Measurements from ENCODE around the gene SLFN5. TPM values are rescaled to one million over a fixed set of nuclear protein-coding genes. Genes with fewer than 3 reads are reported as not detected.
A peak's percentile ranks its signal among the peaks of the same experiment; 100 is the strongest.
"Not testable (repeated sequence)": the region's sequence is repeated elsewhere in the genome, so short reads cannot be mapped to it uniquely, and the experiment has no call there.

The SLFN5 gene
- total RNA-seq, 1 experiment from 2014 or later = 37.0 TPM

DNA sequence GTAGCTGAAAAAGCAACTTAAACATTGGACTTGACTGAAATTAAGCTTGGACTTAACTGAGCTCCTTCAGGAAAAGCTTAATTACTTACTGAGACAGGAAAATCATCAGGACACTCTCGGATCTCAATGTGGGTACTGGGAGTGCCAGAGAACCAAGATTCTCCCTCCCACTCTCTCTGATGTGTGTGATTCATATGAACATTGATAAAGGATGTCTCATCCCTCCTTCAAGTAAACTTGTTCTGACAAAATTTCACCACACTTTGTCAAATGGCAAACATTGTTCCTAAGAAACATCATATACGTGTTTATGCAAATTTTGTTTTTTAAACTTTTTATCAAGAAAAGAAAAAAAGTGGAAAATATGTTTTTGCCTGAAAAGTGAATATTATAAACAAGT lies 4.1 kb upstream of the SLFN5 start:
- DNase-seq (ENCODE audit: low read depth, low spot score) = no peak
- in situ Hi-C loops (cut with HindIII; ENCODE audit: low pct_unique_long_range_greater_than_20kb, low sequenced_read_pairs) = no loop called here

GRCh38 chr17:35239823-35240222 lies 3.0 kb upstream of the SLFN5 start:
- no peak for DNase-seq (ENCODE audit: low read depth, low spot score)
- in situ Hi-C loops (cut with HindIII; ENCODE audit: low pct_unique_long_range_greater_than_20kb, low sequenced_read_pairs) = no loop called here

GRCh38 chr17:35240861-35241260 lies 2.0 kb upstream of the SLFN5 start:
- in situ Hi-C loops (cut with HindIII; ENCODE audit: low pct_unique_long_range_greater_than_20kb, low sequenced_read_pairs) = no loop called here
- DNase-seq (ENCODE audit: low read depth, low spot score) = no peak

GRCh38 chr17:35241520-35241919 lies 1.4 kb upstream of the SLFN5 start:
- in situ Hi-C loops (cut with HindIII; ENCODE audit: low pct_unique_long_range_greater_than_20kb, low sequenced_read_pairs) = no loop called here
- DNase-seq (ENCODE audit: low read depth, low spot score) = no peak

GRCh38 chr17:35242158-35242804 lies 591 bp upstream of the SLFN5 start:
- DNase-seq (ENCODE audit: low read depth, low spot score) = peak; percentile 47
- in situ Hi-C loops (cut with HindIII; ENCODE audit: low pct_unique_long_range_greater_than_20kb, low sequenced_read_pairs) = no loop called here

DNA sequence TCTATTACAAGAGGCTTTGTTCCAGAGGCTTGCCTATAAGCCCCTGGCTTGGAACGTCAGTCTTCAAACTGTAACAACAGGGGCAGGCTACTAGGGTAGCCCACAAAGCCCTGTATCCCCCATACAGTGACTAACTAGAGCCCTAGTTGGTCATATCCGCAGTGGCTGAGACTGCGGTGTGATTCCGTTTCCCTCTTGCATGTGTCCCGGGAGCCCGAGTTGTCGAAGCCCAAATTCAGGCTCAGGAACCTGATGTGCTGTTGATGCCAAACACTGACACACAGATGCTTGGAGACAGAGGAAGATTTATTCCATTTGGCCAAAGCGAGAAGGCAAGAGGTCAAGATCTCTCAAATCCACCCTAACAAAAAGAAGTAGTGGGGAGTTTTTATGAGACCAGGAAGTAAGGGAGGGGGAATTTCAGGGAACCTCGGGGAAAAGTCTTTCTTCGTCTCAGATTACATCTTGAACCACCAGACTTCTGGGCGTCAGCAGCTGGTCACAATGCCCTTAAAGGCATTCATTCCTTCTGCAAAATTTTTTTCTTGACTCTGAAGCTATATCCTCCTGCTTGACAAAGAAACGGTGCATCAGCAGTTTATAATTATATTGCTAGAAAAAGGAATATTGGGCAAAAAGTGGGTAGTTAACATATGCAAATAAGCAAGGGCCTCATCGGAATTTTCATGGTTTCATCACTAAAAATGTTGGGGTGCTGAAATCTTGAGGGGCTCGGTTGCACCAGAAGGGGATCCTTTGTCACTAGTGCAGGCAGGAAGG lies 879 bp downstream of the SLFN5 start:
- peak; percentile 47 for DNase-seq (ENCODE audit: low read depth, low spot score)
- in situ Hi-C loops (cut with HindIII; ENCODE audit: low pct_unique_long_range_greater_than_20kb, low sequenced_read_pairs) = no loop called here

DNA sequence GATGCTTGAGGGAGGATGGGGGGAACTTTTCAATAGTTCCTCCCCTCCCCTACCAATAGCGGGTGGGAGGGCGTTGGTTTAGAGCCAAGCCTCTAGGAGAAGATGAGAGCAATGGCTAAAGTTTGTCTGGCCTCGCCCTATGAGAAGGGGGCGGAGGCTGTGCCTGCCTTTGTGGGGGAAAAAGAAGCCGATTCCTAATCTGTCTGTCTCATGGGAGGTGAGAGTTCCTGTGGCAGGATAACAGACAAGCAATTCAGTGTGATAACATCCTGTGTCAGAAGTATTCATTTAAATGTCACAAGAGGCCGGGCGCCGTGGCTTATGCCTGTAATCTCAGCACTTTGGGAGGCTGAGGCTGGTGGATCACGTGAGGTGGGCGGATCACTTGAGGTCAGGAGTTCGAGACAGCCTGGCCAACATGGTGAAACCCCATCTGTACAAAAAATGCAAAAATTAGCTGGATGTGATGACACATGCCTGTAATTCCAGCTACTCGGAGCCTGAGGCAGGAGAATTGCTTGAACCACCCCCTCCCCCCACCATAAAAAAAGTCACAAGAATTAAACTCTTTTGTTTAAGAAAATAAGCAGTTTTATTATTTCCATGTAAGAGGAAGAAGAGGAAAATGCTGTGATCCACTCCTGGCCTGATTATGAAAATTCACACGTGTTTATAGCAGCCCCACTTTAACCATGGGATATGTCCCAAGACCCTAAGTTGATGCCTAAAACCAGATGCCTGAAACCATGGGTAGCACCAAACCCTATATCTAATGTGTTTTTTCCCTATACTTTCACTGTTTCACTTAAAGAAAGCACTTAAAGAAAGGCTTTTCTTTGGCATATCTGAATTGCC lies 1.7 kb downstream of the SLFN5 start:
- in situ Hi-C loops (cut with HindIII; ENCODE audit: low pct_unique_long_range_greater_than_20kb, low sequenced_read_pairs) = no loop called here
- peak; percentile 99 for DNase-seq (ENCODE audit: low read depth, low spot score)

DNA sequence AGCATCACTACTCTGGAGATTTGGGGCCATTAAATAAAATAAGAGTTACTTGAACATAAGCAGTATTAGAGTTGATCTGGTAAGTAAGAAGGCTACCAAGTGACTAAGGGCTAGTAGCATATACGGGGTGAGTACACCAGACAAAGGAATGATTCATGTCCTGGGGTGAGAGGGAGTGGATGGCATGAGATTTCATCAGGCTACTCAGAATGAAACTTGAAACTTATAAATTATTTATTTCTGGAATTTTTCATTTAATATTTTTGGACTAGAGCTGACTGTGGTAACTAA lies 2.3 kb downstream of the SLFN5 start:
- in situ Hi-C loops (cut with HindIII; ENCODE audit: low pct_unique_long_range_greater_than_20kb, low sequenced_read_pairs) = no loop called here
- DNase-seq (ENCODE audit: low read depth, low spot score) = peak; percentile 80

DNA sequence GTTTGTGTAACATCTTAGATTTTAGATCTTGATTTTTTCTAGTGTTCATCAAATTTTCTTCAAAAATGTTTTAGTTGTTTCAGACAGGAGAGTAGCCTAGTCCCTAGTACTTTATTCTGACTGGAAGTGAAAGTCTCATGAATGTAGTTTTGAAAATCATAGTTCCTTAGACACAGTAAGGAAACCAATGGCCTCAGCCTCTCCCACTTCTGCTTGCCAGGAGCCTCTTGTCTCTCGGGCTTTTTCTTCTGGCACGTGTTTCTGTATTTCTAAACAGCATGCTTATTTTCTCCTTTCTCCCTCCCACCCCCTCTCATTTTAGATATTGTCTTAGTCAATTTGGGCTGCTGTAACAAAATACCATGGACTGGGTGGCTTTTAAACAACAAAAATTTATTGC lies 9.8 kb downstream of the SLFN5 start:
- no peak for DNase-seq (ENCODE audit: low read depth, low spot score)
- in situ Hi-C loops (cut with HindIII; ENCODE audit: low pct_unique_long_range_greater_than_20kb, low sequenced_read_pairs) = no loop called here

- in situ Hi-C loops (cut with HindIII; ENCODE audit: low pct_unique_long_range_greater_than_20kb, low sequenced_read_pairs) = no loop called here
- DNase-seq (ENCODE audit: low read depth, low spot score) = peak; percentile 22
These were observed 11.4 kb downstream of the SLFN5 start for GRCh38 chr17:35254107-35254773.

DNA sequence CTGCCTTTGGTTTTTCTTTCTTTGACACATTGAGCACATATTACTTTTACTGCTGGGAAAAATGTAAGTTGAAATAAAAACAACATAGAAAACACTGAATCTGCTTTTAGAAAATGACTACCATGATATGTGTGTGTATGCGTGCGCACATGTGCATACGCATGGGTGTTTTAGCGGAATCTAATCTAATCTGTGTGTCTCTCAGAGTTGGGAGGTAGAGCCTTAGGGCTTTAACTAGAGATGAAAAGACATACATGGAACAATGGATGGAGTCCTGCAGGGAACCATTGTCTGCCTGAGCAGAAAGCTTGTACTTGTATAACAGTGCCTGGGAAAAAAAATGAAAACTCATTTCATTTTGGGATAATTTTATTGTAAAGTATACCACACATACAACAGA lies 12.4 kb downstream of the SLFN5 start:
- no peak for DNase-seq (ENCODE audit: low read depth, low spot score)

DNA sequence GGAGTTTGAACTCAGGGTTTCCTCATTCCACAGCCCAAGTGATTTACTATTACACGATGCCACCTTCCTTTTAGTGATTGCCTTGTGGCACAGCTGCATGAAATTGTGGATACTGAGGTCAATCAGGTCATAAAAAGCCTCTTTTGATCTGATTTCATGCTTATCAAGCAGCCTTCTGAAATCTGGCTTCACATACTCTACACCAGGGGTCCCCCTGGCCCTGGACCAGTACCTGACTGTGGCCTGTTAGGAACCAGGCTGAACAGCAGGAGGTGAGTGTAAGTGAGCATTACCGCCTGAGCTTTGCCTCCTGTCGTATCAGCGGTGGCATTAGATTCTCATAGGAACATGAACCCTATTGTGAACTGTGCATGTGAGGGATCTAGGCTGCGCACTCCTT lies 13.8 kb downstream of the SLFN5 start:
- in situ Hi-C loops (cut with HindIII; ENCODE audit: low pct_unique_long_range_greater_than_20kb, low sequenced_read_pairs) = no loop called here
- DNase-seq (ENCODE audit: low read depth, low spot score) = no peak

More for the DNA sequence above, 12.4 kb downstream of the SLFN5 start:
- in situ Hi-C loops (cut with HindIII; ENCODE audit: low pct_unique_long_range_greater_than_20kb, low sequenced_read_pairs) = no loop called here

DNA sequence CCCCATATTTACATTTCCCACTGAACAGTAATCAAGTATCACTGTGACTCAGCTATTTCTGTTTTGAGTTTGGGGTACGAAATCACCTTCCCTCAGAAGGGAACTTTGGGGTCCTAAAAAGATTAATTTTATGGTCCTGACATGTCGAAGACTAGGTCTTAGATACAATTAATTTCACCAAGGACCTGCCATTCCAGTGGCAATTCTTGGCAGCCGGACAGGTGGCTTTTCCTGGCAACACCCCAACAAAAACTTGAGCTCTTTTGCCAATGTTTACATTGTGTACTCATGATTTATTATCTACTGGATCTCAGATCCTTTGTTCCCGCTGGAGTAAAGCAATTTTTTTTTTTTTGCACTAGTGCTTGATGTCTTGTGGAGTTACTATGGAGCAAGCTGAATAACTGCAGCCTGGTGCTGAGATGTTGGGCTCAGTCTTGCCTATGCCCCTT lies 14.4 kb downstream of the SLFN5 start:
- in situ Hi-C loops (cut with HindIII; ENCODE audit: low pct_unique_long_range_greater_than_20kb, low sequenced_read_pairs) = no loop called here
- DNase-seq (ENCODE audit: low read depth, low spot score) = no peak

DNA sequence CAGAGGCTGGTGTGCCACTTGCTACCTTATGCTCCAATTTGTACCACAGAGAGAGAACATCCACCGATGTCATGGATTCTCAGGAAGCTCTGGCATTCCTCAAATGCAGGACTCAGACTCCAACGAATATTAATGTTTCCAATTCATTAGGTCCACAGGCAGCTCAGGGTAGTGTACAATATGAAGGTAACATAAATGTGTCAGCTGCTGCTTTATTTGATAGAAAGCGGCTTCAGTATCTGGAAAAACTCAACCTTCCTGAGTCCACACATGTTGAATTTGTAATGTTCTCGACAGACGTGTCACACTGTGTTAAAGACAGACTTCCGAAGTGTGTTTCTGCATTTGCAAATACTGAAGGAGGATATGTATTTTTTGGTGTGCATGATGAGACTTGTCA lies 16.1 kb downstream of the SLFN5 start:
- DNase-seq (ENCODE audit: low read depth, low spot score) = no peak
- in situ Hi-C loops (cut with HindIII; ENCODE audit: low pct_unique_long_range_greater_than_20kb, low sequenced_read_pairs) = no loop called here

DNA sequence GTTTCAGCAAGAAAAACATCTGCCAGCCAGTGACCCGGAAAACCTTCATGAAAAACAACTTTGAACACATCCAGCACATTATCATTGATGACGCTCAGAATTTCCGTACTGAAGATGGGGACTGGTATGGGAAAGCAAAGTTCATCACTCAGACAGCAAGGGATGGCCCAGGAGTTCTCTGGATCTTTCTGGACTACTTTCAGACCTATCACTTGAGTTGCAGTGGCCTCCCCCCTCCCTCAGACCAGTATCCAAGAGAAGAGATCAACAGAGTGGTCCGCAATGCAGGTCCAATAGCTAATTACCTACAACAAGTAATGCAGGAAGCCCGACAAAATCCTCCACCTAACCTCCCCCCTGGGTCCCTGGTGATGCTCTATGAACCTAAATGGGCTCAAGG lies 22.2 kb downstream of the SLFN5 start:
- DNase-seq (ENCODE audit: low read depth, low spot score) = no peak
- in situ Hi-C loops (cut with HindIII; ENCODE audit: low pct_unique_long_range_greater_than_20kb, low sequenced_read_pairs) = no loop called here

GRCh38 chr17:35265566-35266141 lies 22.8 kb downstream of the SLFN5 start:
- DNase-seq (ENCODE audit: low read depth, low spot score) = no peak
- in situ Hi-C loops (cut with HindIII; ENCODE audit: low pct_unique_long_range_greater_than_20kb, low sequenced_read_pairs) = no loop called here

- DNase-seq (ENCODE audit: low read depth, low spot score); in situ Hi-C loops (cut with HindIII; ENCODE audit: low pct_unique_long_range_greater_than_20kb, low sequenced_read_pairs): not testable (repeated sequence)
These were observed 31.5 kb downstream of the SLFN5 start for GRCh38 chr17:35274167-35275066.
